GM21528 (cell line): ENCODE data around the gene CERK.

Experiments
- ATAC-seq: cut with Tn5 transposase; IDR thresholded peaks from one replicate; pipeline ENCODE4 v1.9.1; 2021; ENCODE audit warnings: mild to moderate bottlenecking, moderate library complexity; ENCODE audit not compliant: unreplicated experiment, low FRiP score

CERK gene

DNA sequence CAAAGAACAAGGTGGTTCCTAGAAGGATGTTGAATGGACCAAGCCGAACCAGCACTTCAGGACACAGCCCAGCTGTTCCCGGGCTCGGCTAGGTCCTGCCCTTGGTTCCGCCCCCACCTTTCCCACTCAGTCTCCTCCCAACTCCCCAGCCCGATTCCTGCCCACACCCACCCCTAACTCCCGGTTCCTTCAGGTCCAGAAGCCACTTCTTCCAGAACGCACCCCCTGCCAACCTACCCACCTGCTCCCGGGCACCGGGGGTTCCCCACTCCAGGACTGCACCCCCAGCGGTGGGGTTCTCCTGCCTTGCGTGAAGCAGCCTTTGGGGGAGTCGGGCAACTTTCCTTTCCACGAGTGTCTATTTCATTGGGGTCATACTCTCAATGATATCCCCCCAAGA lies 30.7 kb downstream of the CERK start:
- ATAC-seq, result no peak

- ATAC-seq, result no peak
Measured at GRCh38 chr22:46706060-46706459, 32.0 kb downstream of the CERK start.

DNA sequence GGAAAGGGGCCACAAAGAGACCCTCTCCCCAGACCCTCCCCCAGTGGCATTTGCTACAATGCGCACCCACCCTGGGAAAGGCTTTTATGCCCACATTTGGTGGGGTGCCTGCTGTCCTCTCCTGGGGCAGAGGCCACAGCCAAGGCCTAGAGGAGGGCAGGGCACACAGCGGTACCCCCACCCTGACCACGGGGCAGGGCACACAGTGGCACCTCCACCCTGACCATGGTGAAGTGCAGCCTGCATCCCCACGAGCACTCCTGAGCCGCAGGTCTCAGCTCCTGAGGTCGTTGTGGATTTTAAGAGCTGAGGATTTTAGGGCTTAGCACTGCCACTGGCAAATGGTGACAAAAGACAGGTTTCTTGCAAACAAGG lies 34.1 kb downstream of the CERK start:
- no peak for ATAC-seq

- ATAC-seq, result no peak
Measured at GRCh38 chr22:46703171-46703995, 34.7 kb downstream of the CERK start.

GRCh38 chr22:46701262-46701661 lies 36.8 kb downstream of the CERK start:
- no peak for ATAC-seq

DNA sequence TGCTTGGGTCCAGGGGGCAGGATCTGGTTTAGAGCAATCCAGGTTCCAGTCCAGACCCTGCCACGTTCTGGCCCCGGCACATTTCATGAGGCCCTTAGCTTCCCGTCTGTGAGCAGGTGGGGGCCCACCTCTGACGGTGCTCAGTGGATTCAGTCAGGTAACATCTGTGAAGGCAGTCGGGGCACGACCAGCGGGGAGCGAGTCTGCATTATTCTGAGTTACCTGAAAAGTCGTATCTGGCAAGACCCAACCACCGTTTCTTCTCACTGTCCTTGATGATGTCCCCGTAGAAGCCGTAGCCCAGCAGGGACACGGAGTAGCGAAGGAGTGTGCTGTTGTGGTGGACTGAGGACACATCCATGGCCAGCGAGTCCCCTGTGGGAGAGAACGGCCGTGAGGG lies 39.0 kb downstream of the CERK start:
- no peak for ATAC-seq

DNA sequence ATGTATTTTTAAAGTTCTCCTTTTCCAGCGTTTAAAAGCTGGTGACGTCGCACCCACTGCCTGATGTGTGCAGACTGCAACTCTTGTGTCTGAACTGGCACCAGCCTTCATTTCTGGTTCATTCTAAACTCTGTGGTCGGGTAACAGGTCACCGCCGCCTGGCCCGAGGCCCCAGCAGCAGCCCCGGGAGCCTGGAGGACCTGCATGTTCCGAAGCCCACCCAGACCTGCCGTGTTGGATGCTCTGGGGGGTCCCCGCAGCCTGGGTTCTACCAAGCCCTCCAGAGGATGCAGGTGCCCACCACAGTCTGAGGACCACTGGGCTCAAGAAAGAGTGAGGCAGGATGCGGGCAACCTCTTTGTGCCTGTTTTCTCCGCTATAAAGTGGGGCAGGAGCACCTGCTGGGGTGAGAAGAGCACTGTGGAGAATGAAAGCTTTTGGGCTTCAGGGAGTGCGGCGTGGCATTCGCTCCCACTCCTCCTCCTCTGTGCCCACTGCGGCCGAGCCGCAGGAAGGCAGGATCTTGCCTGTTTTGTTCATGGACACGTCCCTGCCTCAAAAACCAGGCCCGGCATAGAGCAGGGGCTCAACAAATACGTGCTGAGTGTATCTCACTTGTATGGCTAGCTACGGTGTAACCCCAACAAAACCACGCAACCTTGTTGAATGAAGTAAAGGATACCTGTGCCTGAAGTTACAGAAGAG lies 40.1 kb downstream of the CERK start:
- no peak for ATAC-seq

DNA sequence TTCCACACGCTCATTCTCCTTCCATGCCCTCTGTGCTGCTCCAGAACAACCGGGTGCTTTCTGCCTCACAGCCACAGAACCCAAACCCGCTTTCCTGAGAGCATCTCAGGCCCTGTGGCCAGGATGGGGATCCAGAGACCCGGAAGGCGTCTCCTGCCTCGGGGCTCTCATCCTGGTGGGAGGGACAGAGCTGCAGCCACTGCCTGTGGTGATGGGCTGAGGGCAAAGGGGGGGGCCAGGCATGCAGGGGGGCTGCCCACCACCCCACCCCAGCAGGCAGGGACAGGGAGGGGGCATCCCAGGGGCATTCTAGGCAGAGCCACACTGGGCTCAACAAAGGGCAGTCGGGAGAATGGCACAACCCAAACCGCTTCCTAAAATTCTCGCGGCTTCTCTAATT lies 41.4 kb downstream of the CERK start:
- ATAC-seq, result no peak

DNA sequence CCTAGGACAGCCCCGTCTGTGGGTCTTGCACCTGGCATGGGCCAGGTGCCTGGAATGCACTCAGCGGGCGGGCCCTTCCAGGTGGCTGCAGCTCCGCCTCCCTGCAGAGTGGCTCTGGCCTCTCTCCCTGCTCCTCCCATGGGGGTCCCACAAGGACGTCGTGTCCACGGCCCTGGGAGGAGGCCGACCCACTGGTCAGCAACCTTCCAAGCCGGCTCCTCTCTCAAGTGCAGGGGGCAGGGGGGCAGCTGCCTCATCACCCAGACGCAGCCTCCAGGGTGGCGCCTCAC lies 41.9 kb downstream of the CERK start:
- ATAC-seq, result no peak

- ATAC-seq, result no peak
Measured at GRCh38 chr22:46695346-46696228, 42.5 kb downstream of the CERK start.

GRCh38 chr22:46694416-46695170 lies 43.5 kb downstream of the CERK start:
- no peak for ATAC-seq

GRCh38 chr22:46693634-46694415 lies 44.2 kb downstream of the CERK start:
- ATAC-seq, result no peak

DNA sequence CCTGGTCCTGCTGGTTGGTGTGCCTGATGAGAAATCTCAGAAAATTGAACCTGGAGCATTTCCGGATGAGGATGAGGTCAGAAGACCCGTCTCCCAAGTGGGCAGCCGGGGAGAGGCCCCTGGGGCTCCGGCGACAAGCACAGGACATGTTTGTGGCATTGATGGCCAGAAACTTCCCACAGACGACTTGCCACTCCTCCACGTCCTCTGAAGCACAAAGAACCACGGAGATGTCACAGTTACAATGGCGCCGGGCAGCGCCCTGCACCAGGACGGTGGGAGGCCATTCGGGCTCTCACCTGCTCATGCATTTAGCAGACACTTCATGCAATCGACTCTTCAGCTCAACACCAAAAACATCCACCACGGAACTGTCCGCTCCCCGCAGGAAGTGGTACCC lies 46.5 kb downstream of the CERK start:
- ATAC-seq, result no peak

DNA sequence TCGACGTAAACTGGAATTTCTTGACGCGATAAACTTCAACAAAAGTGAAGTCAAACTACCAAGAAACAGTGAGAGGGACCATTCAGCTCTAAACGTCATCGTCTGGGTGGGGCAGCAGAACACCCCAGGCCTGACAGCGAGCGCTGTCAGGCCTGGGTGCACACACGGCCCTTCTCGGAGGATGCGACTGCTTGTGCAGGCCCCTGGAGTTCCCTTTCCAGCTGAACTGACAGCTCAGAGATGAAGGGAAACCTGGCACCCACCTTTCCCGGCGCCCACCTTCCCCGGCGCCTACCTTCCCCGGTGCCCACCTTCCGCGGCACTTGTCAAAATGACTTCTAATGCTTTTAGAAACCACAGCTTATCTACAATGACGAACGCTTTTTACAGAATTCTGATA lies 47.9 kb downstream of the CERK start:
- no peak for ATAC-seq

DNA sequence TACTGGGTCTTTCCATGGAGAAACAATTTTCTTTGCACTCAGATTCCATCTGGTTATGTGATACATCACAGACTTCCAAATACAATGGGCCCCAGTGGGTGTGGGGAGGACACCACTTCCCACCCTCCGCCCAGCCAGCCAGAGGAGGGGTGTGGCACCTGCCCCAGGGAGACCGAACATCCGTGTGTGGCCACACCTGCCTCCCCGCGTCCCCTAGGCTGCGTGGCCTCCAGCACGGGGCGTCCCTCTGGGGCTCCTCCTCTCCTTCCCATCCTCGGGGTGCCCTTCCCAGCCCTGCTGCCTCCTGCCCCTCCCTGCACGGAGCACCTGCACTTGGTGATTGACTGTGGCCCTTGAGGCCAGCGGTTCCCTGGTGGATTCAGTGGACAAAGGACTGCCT lies 49.1 kb downstream of the CERK start:
- no peak for ATAC-seq

DNA sequence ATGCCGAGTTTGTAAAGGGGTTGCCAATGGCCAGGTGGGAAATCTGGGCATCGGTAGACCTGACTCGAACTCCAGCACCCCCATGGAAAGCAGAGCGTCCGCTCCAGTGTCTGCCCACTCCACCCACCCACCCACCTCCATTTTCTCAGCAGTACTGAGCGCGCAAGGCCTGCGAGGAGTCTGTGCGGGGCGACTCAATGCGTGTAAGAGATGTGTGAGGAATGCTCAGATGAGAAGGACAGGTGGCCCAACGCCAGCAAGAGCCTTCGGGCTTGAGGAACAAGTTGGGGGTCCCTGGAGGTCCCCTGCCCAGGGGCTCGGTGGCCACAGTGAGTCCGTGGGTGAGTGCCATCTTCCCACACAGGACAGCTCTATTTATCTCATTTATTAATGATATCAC lies 50.6 kb downstream of the CERK start:
- no peak for ATAC-seq

- ATAC-seq, result no peak
Measured at GRCh38 chr22:46687048-46687444, 51.0 kb downstream of the CERK start.

- ATAC-seq, result no peak
Measured at GRCh38 chr22:46686221-46687047, 51.6 kb downstream of the CERK start.

DNA sequence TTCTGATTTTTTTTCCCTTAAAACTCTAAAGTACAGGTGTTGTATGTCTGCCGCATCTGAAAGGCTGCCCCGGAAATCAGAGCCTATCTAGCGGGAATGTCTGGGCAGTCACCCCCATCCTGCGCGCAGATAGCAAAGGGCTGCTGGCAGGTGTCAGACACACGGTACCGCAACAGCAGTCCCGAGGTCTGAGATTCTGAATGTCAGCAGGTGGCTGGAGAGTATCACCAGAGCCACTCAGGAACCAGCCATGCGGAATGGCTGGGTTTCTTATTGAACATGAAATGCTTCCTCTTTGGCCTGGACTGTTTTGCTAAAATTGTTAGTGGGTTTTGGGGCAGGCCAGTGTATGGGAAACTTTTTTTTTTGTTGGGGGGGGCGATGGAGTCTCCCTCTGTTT lies 53.3 kb downstream of the CERK start:
- ATAC-seq, result peak; percentile 74
